Adrenal gland (tissue), 19 donors: ENCODE data around the gene CCDC102A. TPM values are rescaled to one million over a fixed set of nuclear protein-coding genes. Genes with fewer than 3 reads are reported as not detected.

Source experiments
- DNase-seq, 7 donors: peaks; one replicate each; pipeline ENCODE4 v3.0.0-alpha.2; 2019 to 2020
- H3K27ac ChIP-seq, 5 donors: fragments of 200-600 bp; sonication (generic) in 4 of 5; 1 replicate in 3 of 5; 2 replicates in 2 of 5; pipeline versions ENCODE4 v1.5.1 to v1.8.0; 2016 to 2020; ENCODE audit warnings: mild to moderate bottlenecking in 1 of 5
- H3K27me3 ChIP-seq: fragments of 200-600 bp; 2 replicates; pipeline ENCODE4 v1.8.0; 2021
- H3K36me3 ChIP-seq, 2 donors: fragments of 200-600 bp; replicated peaks in 1 of 2; 1 replicate in 1 of 2; 2 replicates in 1 of 2; pipeline versions ENCODE4 v1.5.1 to v1.8.0; 2018 to 2022
- H3K4me1 ChIP-seq, 2 donors: fragments of 200-600 bp; replicated peaks in 1 of 2; 1 replicate in 1 of 2; 2 replicates in 1 of 2; pipeline versions ENCODE4 v1.5.1 to v1.8.0; 2018 to 2021
- H3K4me3 ChIP-seq, 4 donors: fragments of 200-600 bp; sonication (generic) in 3 of 4; one replicate each; pipeline ENCODE4 v1.5.1; 2016 to 2018
- H3K9me3 ChIP-seq, 3 donors: fragments of 200-600 bp; sonication (generic) in 1 of 3; replicated peaks in 1 of 3; 1 replicate in 2 of 3; 2 replicates in 1 of 3; pipeline versions ENCODE4 v1.5.1 to v1.8.0; 2016 to 2021
- CTCF ChIP-seq, 6 experiments: fragments of 450-650 bp in 4 of 6; fragments of 200-600 bp in 2 of 6; sonication (generic) in 1 of 6; IDR thresholded peaks; 1 replicate in 5 of 6; 2 replicates in 1 of 6; pipeline versions ENCODE4 v1.5.1 to v1.8.0; 2016 to 2021; ENCODE audit warnings: antibody characterized with exemption in 6 of 6, mild to moderate bottlenecking in 2 of 6, moderate library complexity in 1 of 6
- POLR2A ChIP-seq, 2 donors: fragments of 450-650 bp; IDR thresholded peaks; one replicate each; pipeline ENCODE4 v1.6.1; 2017; ENCODE audit warnings: antibody characterized with exemption in 2 of 2, mild to moderate bottlenecking in 2 of 2, moderate library complexity in 1 of 2
- WGBS, 4 donors: extraction: QIAGEN DNeasy Blood & Tissue Kit in 2 of 4; methylation state at CpG; one replicate each; pipeline versions ENCODE4 v1.1.5 to v1.1.7; 2013 to 2017; 5-methylcytosine and 5-hydroxymethylcytosine counted together
- intact Hi-C, 2 donors: fragments of 100-400 bp; cut with DNase I; formaldehyde crosslinking; loops; one replicate each; pipeline versions ENCODE4 v1.14.1 to v1.15.0; 2022 to 2023
- long read RNA-seq, 10 donors: library from polyadenylated mRNA in 3 of 10; unstranded in 2 of 10; stranded (forward) in 1 of 10; transcript quantifications; one replicate each; pipeline ENCODE4 v2.0.0 and lab custom pipeline, GENCODE V29; 2021 to 2026
- polyA plus RNA-seq, 3 donors: library from polyadenylated mRNA; stranded (reverse); fragments of 200-250 nt in 2 of 3; fragments of 350-450 nt in 1 of 3; fragmentation: Illumina TruSeq in 1 of 3; extraction: RNeasy Lipid Tissue Mini Kit (QIAGEN cat#74804) in 1 of 3; gene quantifications; one replicate each; pipeline ENCODE4 v1.2.3, GENCODE V29; 2013 to 2014
- total RNA-seq, 9 donors: library from RNA; depleted of rRNA in 4 of 9; stranded (reverse); fragments of >200 nt in 4 of 9; fragments of 120-200 nt in 1 of 9; fragmentation: NEBNext Ultra II Directional in 1 of 9; extraction: Animal tissue kit (Norgen Biotek cat#: 25700) in 1 of 9; gene quantifications; one replicate each; pipeline versions ENCODE4 v1.1.0 to v1.2.4, GENCODE V29; 2013 to 2023
- donor health status: healthy with polysubstance abuse.
- donor health status: Bipolar disorder and iron deficiency.
- donor health status: DM: yes; HTN: yes; CAD: no.
- donor health status: DM: no; HTN: no; CAD: no.
- donor health status: DM: no; HTN: no; CAD: no.
- donor health status: DM: yes; HTN: yes; CAD: no.

The CCDC102A gene
- total RNA-seq, result 10 to 100 TPM in 4 of 9 donors, 1 to 10 TPM in 5; 2.2 to 23.6 (median 9.3) TPM
- polyA plus RNA-seq, result 1 to 10 TPM; 1.6 to 8.5 (median 3.8) TPM
- long read RNA-seq, donor 1, partial matches to known transcripts, result 0 of 2 reads
- long read RNA-seq, donor 1, other reads (novel, unspliced or antisense), result 0 of 2 reads
- long read RNA-seq, donor 2, partial matches to known transcripts, result 0 of 1 reads
- long read RNA-seq, donor 2, other reads (novel, unspliced or antisense), result 0 of 1 reads
- long read RNA-seq, donor 3, result 0 reads
- long read RNA-seq, donor 4, result 0 reads
- long read RNA-seq, donor 5, transcript CCDC102A-201 (9 exons, 2,463 nt), result major isoform, 47 of 62 reads
- long read RNA-seq, donor 5, partial matches to known transcripts, result 5 of 62 reads
- long read RNA-seq, donor 5, other reads (novel, unspliced or antisense), result 10 of 62 reads
- long read RNA-seq, donor 6, result 0 reads
- long read RNA-seq, donor 7, partial matches to known transcripts, result 0 of 1 reads
- long read RNA-seq, donor 7, other reads (novel, unspliced or antisense), result 0 of 1 reads
- long read RNA-seq, donor 8, partial matches to known transcripts, result 0 of 4 reads
- long read RNA-seq, donor 8, other reads (novel, unspliced or antisense), result 0 of 4 reads
- long read RNA-seq, donor 9, result 0 reads
- long read RNA-seq, donor 10, partial matches to known transcripts, result 0 of 1 reads
- long read RNA-seq, donor 10, other reads (novel, unspliced or antisense), result 0 of 1 reads

GRCh38 chr16:57536306-57537193 lies at the start of gene CCDC102A:
CCDC102A (minus strand) TSS chr16:57536571; CDS start chr16:57529177, 7,394 bp downstream.
- peaks cover 19 to 34% of the 10 kb centered on the region in 2 donors for H3K4me1 ChIP-seq
- no peak for TF ChIP-seq CTCF (IDR thresholded peaks at IDR 0.05)
- TF ChIP-seq POLR2A (IDR thresholded peaks at IDR 0.05), result no peak
- H3K27ac ChIP-seq, result peak within 1 kb of the TSS in 4 of 5 donors; percentile 62 to 89 (median 78)
- H3K36me3 ChIP-seq, result no peaks in the 10 kb centered on the region
- peak in 3 of 7 donors; percentile 20 to 62 (median 45) for DNase-seq
- 2 to 8% (median 4%) methylated on average over 17 to 78 of the region's 81 CpGs for WGBS, 4 donors
- no peaks in the 10 kb centered on the region for H3K27me3 ChIP-seq
- no peaks in the 10 kb centered on the region for H3K9me3 ChIP-seq
- intact Hi-C loops, result no loop called here
- peak within 1 kb of the TSS; percentile 62 to 87 (median 78) for H3K4me3 ChIP-seq

GRCh38 chr16:57585051-57585687 lies 48.8 kb upstream of the CCDC102A start:
- Histone ChIP-seq H3K9me3 (no peaks in the 10 kb centered on the region), H3K4me3 (no peak overlapping the region), H3K36me3 (no peaks in the 10 kb centered on the region), H3K27ac (no peak overlapping the region), H3K4me1 (peaks cover 0 to under 1% of the 10 kb centered on the region in 2 donors), H3K27me3 (no peaks in the 10 kb centered on the region)
- 44 to 48% (median 47%) methylated on average over 3 of the region's 3 CpGs for WGBS, 4 donors
- intact Hi-C loops, result loop anchor here in 1 of 2 donors (10.0 kb wide), 1 partner anchor 410 kb away; no protein-coding TSS in a partner anchor
- TF ChIP-seq POLR2A (IDR thresholded peaks at IDR 0.05) (no peak), CTCF (IDR thresholded peaks at IDR 0.05) (no peak)
- no peak for DNase-seq

- H3K9me3 ChIP-seq, result no peaks in the 10 kb centered on the region
- H3K36me3 ChIP-seq, result no peaks in the 10 kb centered on the region
- WGBS, 4 donors, result 57 to 79% (median 63%) methylated on average over 2 of the region's 2 CpGs
- no peak overlapping the region for H3K27ac ChIP-seq
- no peak for TF ChIP-seq CTCF (IDR thresholded peaks at IDR 0.05)
- no peak for TF ChIP-seq POLR2A (IDR thresholded peaks at IDR 0.05)
- peaks cover 6% of the 10 kb centered on the region for H3K27me3 ChIP-seq
- H3K4me1 ChIP-seq, result no peaks in the 10 kb centered on the region
- no peak overlapping the region for H3K4me3 ChIP-seq
- no peak for DNase-seq
- intact Hi-C loops, result loop anchor here (10.0 kb wide), 1 partner anchor 145 kb away; no protein-coding TSS in a partner anchor
These were observed 42.9 kb upstream of the CCDC102A start for GRCh38 chr16:57579361-57579665.
